Measurements from ENCODE around the gene C1orf226.

Gene C1orf226

DNA sequence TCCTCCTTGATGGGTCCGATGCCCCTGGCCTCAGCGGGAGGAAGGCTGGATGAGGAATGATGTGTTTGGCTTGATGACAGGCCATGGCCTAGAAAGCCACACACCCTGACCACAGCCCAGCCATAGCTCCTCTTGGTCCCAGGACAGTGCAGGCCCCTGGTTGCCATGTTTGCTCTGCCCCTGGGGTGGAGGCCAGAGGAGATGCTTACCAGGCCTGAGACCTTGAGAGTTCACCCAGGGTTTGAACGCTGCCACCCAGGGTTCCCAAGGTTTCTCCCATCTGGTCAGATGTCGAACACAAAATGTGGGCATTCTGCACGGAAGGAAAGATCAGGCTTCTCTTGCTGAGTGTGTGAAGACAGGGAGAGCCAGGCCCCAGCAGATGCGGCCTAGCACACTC lies 2.6 kb downstream of the C1orf226 start:
- DNase-seq (ENCODE audit: low read depth in 4 of 4, low spot score in 1 of 4) = no peak

DNA sequence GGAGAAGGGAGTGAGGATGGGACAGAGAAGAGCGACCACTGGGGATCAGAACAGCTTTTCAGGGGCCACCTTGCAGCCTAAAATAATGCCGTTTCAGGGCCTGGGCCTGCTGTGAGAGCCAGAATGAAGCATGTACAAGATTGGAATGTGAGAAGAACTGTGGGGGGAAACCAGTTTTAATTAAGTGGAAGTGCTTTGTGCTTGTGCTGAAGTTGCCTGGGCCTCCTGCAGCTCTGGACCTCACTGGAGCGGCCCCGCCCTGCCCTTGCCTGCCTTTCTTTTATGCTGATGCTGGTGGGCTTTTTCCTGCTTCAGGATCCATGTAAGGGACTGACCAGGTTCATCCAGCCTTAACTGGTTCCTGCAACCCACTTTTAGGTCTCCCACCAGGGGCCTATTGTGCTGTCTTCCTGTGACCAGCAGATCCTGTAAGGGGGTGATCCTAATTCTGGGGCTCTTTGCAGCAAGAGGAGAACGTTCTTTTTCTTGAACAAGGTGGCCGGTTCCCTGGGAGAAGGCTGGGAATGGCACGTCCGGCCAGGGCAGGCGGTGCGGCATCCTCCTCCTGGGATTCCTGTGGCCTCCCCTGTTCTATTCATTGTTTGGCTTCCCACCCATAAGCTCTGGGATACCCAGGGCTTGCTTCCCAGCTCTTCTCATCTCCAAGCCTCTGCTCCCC lies 3.2 kb downstream of the C1orf226 start:
- no peak for DNase-seq (ENCODE audit: low read depth in 4 of 4, low spot score in 1 of 4)

GRCh38 chr1:162385280-162385623 lies 3.7 kb downstream of the C1orf226 start:
- no peak for DNase-seq (ENCODE audit: low read depth in 4 of 4, low spot score in 1 of 4)

- DNase-seq (ENCODE audit: low read depth in 4 of 4, low spot score in 1 of 4) = no peak
These were observed 4.2 kb downstream of the C1orf226 start for GRCh38 chr1:162385702-162386101.

GRCh38 chr1:162386292-162387225 lies 5.0 kb downstream of the C1orf226 start:
- DNase-seq (ENCODE audit: low read depth in 4 of 4, low spot score in 1 of 4) = no peak

- no peak for DNase-seq (ENCODE audit: low read depth in 4 of 4, low spot score in 1 of 4)
These were observed 5.9 kb downstream of the C1orf226 start for GRCh38 chr1:162387226-162388082.

DNA sequence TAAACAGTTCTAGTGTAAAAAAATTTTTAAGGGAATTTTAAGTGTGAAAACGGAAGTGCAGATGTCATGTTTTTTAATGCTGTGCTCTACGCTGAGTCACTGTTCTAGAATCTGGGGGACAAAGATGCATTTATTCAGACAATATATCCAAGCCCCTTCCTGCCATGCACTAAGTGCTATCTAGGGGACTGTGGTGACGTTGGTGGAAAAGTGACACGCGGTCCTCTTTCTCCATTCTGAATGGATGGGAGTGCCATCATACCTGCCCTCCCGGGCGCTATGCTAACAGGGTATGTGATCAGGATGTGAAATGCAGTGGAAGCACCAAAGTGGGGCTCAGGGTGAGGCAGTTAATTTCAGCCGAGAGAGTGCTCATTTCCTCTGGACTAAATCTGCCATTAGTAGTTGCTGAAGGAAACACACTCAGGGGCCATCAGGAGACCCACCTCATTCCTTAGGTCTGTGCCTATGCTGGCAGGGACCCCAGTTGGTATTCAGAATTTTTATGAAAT lies 6.6 kb downstream of the C1orf226 start:
- DNase-seq (ENCODE audit: low read depth in 4 of 4, low spot score in 1 of 4) = no peak

GRCh38 chr1:162388615-162389014 lies 7.1 kb downstream of the C1orf226 start:
- no peak for DNase-seq (ENCODE audit: low read depth in 4 of 4, low spot score in 1 of 4)

DNA sequence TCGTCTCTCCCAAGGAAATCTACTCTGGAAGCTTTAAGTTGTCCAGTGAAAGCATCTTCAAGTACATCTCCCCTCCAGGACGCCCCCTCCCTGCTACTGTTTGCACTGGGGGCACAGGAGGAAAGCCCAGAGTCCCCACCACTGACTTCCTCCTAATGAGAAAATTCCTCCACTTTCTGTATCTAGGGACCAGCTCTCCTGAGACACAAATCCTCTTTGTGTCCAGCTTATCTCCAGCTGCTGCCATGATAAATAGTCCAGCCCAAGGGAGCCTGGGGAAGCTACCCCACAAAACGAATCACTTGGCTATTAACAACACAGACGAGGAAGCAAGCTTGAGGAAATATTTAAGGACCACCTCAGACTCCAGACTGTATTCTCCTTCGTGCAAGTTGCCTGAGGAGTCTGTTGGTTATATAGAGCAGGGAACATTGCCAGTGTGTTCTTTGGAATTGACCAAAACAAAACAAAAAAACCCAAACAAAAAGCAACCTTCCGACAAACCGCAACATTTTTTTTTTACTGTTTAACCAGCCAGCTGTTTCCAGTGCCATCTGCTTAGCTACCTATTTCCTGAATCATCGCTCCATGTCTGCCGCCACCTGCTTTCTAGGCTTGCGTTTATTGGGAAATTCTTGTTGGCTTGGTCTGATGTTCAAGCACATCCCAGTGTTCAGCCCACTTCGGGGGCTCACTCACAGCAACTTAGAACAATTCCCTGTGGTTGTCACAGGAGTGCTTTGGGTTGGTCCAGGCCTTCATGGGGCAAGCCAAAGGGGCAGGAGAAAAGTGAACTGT lies 7.7 kb downstream of the C1orf226 start:
- no peak for DNase-seq (ENCODE audit: low read depth in 4 of 4, low spot score in 1 of 4)

- no peak for DNase-seq (ENCODE audit: low read depth in 4 of 4, low spot score in 1 of 4)
These were observed 8.4 kb downstream of the C1orf226 start for GRCh38 chr1:162389971-162390370.

- DNase-seq (ENCODE audit: low read depth in 4 of 4, low spot score in 1 of 4) = no peak
These were observed 9.1 kb downstream of the C1orf226 start for GRCh38 chr1:162390396-162391185.

DNA sequence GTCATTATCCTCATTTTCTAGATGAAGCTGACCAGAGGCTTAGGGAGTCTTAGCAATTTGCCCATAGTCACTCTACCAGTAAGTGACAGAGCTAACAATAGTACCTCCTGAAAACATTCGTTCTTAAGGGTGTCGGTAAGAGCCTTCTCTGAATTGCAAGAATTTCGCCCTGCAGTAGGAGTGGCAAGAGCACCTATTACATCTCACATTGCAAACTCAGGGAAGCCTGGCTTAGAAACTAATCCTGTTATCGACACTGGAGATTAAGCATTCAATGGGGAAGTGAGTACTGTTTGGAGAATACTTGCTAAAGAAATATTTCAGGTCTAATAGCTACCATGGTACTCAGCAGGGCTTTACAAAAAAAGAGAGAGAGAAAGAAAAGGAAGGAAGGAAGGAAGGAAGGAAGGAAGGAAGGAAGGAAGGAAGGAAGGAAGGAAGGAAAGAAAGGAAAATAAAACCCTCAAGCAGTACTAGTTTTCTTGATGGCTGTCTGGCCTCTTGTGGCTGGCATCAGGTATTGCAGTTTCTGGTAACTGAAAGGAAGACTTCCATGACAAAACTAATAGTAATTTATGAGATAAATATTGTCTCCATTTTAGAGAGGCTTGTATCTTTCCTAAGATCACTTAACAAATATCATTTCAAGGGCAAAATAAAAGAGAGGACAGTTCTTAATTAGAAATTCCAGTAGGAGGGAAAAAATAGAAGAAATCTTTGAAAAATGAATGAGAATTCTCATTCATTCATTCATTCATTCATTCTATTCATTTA lies 10.4 kb downstream of the C1orf226 start:
- no peak for DNase-seq (ENCODE audit: low read depth in 4 of 4, low spot score in 1 of 4)

DNA sequence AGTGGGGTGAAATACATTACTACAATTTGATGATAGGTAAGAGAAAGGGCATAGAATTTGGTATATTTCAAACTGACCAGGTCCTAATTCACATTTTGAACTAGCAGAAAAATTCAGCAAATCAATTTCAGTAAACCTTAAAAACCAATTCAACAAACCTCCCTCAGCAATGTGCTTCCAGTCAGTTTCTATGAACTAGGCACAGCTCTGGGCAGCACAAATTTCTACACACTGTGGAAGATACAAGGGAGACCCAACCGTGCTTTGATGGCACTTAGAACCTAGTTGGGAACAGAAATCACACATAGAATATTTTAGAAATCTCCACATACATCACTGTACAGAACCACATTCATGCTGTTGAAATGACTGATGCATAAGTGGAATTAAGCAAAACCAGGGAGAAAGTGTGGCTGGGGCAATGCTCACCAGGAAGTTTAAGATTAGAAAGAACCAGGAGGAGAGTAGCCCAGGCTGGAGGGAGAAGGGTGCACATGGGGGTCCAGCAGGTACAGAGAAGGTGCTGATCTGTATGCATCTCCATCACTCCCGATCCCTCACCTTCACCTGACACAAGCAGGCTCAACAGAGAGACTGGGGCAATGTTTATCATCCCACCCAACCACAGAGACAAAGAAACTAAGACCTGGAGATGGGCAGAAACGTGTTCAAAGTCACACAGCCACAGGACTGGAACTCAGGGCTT lies 14.8 kb downstream of the C1orf226 start:
- DNase-seq (ENCODE audit: low read depth in 4 of 4, low spot score in 1 of 4) = no peak

DNA sequence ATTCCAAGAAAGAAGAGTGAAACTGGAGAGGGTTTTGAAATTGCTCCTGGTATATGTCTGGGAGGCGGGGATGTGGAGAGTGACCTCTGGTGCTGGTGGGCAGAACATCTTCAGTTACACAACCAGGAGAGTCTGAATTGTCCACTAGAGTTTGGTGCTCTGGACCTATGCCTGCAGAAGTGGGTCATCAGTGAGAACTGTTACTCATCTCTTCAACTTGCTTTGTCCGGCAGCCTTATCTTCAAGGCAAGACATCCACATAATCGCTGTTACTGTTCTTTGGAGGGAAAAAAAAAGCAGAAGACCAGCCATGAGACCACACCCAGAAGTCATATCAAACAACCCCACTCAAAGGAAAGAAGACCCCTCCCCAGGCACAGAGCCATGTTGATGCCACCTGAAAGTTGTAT lies 15.5 kb downstream of the C1orf226 start:
- no peak for DNase-seq (ENCODE audit: low read depth in 4 of 4, low spot score in 1 of 4)

- DNase-seq (ENCODE audit: low read depth in 4 of 4, low spot score in 1 of 4) = no peak
These were observed 16.5 kb downstream of the C1orf226 start for GRCh38 chr1:162397943-162398560.

- no peak for DNase-seq (ENCODE audit: low read depth in 4 of 4, low spot score in 1 of 4)
These were observed 17.6 kb downstream of the C1orf226 start for GRCh38 chr1:162398999-162399580.

- DNase-seq (ENCODE audit: low read depth in 4 of 4, low spot score in 1 of 4) = no peak
These were observed 19.3 kb downstream of the C1orf226 start for GRCh38 chr1:162400790-162401355.

All from stimulated activated CD4-positive, alpha-beta T cell treated with anti-CD3 and anti-CD28 coated beads, Interleukin-1b, Interleukin-23, amount 100 ng/mL, for 24 hours (primary cell).